Measurements from ENCODE around the gene C1QL2.
A peak's percentile ranks its signal among the peaks of the same experiment; 100 is the strongest.

The C1QL2 gene

DNA sequence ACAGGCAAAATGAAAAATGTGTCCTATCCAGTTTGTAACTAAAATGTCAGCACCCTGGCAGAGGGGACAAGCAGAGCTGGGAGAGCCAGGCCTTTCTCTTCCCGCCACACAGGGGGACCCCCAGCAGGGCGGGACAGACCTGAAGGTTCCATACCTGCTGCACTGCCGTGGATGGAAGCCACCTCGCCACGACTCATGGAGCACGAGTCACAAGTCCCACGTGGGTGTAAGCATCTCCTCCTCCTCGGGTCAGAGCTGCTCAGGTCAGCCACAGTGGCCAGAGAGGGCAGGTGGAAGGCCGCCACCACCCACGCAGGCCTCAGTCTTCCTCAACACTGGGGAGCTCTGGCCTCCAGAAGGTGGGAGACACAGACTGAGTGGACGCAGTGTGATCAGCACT lies 21.0 kb downstream of the C1QL2 start:
- DNase-seq (ENCODE audit: low spot score), result no peak

GRCh38 chr2:119136872-119137271 lies 21.7 kb downstream of the C1QL2 start:
- DNase-seq (ENCODE audit: low spot score), result no peak

DNA sequence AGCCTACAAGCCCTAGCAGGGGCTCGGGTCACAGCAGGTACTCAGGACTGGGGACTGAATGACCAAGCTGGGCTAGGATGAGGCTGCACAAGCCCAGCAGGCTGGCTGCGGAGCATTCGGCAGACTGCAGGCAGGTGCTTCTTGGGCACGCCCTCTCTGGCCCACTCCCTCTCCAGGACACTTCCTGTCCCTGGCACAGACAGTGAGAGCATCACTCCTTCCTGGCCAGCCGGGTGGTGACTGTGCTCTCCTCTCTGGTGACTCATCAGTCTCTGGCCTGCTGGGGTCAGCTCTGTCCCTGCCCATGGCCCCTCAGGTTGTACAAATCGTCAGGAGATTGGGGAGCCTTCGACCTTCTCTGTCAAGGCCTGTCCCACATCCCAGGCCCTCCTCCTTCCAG lies 22.5 kb downstream of the C1QL2 start:
- DNase-seq (ENCODE audit: low spot score), result no peak

GRCh38 chr2:119134775-119135174 lies 23.8 kb downstream of the C1QL2 start:
- DNase-seq (ENCODE audit: low spot score), result no peak

DNA sequence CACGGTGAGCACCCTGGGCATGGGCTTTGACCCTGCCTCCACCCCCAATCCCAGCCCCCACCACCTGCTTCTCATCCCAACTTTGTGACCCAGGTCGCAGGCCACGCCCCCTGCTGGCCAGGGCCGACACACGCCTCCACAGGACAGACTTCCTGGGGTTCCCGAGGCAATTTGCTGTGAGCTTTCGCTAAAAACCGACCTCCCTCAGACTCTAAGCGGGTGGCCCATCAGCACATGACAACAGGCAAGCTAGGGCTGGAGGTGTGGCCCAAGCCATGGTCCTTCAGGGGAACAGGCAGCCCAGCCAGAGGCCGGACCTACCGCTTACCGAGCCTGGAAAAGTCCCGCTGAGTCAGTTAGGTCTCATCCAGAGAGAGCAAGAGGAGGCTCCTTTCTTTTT lies 31.9 kb downstream of the C1QL2 start:
- peak; percentile 81 for DNase-seq (ENCODE audit: low spot score)

- no peak for DNase-seq (ENCODE audit: low spot score)
These were observed 35.2 kb downstream of the C1QL2 start for GRCh38 chr2:119123389-119123788.

- no peak for DNase-seq (ENCODE audit: low spot score)
These were observed 35.9 kb downstream of the C1QL2 start for GRCh38 chr2:119122663-119123062.

GRCh38 chr2:119119999-119120756 lies 38.4 kb downstream of the C1QL2 start:
- DNase-seq (ENCODE audit: low spot score), result no peak

DNA sequence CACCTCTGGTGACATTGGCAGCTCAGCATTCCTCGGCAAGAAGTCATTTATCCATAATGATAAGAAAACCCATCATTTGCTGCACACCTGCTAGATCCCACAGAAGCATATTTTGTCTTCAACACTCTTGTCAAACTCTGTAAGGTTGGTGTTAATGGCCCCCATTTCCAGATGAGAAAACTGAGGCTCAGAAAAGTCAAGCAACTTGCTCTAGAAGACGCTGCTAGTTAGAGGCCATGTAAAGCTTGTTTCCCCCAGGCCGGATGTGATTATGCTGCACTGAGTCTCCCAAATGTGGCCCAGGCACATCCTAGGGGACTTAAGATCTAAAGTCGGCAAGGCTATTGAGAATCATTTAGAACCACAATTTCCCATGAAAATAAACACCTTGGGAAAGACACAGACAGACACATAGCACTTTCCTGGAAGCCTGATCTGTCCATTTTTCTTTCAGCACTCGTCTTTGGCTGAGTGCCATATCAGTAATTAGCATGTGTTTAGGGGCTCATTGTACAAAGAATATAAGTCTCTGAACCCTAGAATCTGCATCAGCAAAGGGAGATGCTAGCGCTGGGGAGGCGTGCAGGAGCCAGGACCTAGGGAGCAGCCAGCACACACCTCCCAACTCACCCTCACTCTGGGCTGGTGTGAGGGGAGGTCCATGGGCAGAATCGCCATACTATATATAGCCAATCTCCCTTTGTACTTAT lies 39.3 kb downstream of the C1QL2 start:
- DNase-seq (ENCODE audit: low spot score), result peak; percentile 24

- DNase-seq (ENCODE audit: low spot score), result peak; percentile 34
These were observed 40.4 kb downstream of the C1QL2 start for GRCh38 chr2:119117891-119118882.

GRCh38 chr2:119117408-119117807 lies 41.1 kb downstream of the C1QL2 start:
- peak; percentile 30 for DNase-seq (ENCODE audit: low spot score)

DNA sequence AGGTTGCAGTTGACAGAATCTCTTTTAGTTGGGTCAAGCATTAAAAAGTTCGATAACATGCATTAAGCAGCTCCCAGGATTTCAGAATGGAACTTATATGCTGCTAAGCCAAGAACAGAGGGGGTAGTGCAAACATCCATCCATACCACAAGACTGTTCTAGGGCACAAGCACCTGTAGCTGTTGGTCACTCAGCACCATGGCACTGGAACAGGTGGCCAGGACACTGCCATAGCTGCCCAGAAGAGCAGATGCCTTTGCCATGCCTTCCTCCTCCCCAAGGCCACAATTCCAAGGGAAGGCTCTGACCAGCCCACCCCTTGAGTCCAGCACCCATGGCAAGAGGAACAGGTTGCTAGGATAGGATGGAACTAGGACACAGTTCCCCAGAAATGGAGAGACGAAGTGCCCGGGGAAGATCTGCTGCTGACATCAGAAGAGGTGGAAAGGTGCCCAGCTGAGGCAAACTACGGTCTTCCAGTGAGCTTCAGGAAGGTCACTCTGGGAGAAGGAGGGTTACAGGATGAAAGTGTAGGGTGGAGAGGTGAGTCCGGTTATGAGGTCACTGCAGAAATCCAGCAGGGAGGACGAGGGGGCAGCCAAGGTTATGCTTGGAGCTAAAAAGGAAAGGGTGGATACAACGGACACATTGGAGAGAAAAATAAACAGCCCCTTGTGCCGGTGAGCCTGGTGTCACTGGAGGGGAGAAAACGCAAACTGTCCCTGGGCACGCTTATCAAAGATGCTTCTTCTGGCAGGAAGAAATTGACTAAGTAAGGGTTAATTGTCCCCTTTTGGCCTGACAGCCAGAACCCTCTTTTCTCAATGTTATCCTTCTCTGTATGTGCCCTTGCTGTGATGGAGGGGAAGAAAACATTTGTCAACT lies 41.9 kb downstream of the C1QL2 start:
- peak; percentile 14 for DNase-seq (ENCODE audit: low spot score)

DNA sequence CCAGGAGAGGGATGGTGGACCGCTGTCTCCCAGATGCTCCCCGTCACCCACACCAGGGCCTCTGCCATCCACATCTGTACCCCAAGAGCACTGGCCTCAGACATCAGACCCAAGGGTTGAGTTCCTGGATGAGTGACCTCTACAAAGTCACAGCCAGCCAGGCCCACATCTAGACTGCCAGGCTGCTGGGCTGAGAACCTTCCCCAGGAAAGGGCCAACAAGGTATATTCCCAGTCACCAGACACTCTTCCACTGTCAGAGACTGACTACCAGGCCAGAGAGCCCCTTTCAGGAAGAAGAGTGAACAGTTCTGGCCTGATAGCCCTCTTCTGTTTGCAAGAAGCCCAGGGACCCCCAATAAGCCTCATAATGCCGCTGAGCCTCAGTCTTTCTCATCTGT lies 44.3 kb downstream of the C1QL2 start:
- DNase-seq (ENCODE audit: low spot score), result peak; percentile 29

DNA sequence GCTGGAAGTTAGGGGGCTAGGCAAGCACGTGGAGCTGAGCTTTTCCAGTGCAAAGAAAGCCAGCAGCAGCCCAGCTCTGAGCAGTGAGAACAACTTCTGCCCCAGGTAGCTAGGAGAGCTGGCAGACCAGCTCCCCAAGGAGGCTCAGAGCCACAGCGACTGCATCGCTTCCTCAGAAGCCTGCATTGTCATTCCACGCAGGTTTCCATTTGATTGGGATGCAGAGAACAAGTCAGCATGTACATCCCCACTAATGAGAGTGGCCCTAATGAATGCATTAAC lies 45.1 kb downstream of the C1QL2 start:
- peak; percentile 25 for DNase-seq (ENCODE audit: low spot score)

- DNase-seq (ENCODE audit: low spot score), result peak; percentile 28
These were observed 45.6 kb downstream of the C1QL2 start for GRCh38 chr2:119112770-119113488.

DNA sequence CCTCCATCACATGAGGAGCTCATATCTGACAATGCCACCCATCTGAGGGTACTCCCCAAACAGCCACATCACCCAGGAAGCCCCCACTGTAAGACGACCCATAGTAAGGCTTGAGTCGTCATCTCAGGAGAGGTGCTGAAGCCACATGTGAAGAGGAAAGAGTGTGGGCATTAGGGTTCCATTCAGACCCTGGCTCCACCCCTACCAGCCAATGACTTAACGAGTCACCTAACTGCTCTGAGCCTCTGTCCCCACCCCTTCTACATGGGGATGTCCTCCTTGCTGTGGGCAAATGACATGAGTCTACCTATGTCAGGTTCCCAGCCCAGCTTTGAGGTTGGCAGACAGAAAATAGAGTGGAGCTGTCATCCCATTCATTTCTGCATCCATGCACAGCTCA lies 46.3 kb downstream of the C1QL2 start:
- DNase-seq (ENCODE audit: low spot score), result peak; percentile 24

DNA sequence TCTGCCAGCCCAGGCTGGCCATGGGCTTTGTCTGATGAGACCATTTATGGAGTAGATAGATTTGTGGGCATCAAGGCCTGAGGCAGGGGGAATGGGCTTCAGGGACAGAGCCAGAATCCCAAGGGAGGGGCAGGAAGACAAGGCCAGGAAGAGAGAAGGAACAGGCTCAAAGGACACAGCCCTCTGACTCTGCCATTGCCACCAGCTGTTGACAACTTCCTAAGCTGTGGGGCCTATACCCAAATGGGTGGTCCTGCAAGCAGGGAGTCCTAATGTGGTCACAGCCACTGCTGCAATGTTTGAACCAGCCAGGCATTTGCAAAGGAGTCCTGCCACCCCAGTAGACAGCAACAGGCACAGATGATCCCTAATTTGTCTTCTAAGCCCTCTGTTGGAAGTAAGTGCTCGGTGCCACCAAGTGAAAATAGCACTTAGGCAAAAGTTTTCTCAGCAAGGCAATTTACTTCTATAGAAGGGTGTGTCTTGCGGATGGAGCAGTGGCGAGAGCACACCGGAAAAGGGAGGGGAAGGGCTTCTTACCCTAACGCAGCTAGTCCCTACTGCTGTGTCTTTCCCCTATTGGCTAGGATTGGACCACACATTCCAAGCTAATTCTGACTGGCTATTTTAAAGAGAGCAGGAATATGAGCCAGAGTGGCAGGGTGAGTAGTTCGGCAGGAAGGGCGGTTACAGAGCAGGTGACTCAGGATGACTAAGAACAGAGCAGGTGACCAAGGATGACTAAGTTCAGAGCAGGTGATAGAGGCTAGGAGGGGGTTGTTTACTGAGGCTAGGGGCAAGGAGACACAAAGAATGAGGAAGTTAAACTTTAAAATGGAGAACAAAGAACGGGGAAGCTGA lies 47.2 kb downstream of the C1QL2 start:
- peak; percentile 28 for DNase-seq (ENCODE audit: low spot score)

- DNase-seq (ENCODE audit: low spot score), result peak; percentile 9
These were observed 48.7 kb downstream of the C1QL2 start for GRCh38 chr2:119109866-119110265.

- peak; percentile 29 for DNase-seq (ENCODE audit: low spot score)
These were observed 50.4 kb downstream of the C1QL2 start for GRCh38 chr2:119108186-119108585.
